HepG2 (cell line): ENCODE data around the gene RIPPLY1. TPM values are rescaled to one million over a fixed set of nuclear protein-coding genes. Genes with fewer than 3 reads are reported as not detected.

Experiments
- ATAC-seq: fragments of 200-7000 bp; cut with Tn5 transposase; 3 replicates; pipeline ENCODE4 v1.9.1; 2020; ENCODE audit warnings: mild to moderate bottlenecking, moderate library complexity
- BruUV-seq: library from RNA; stranded (reverse); fragments of 400-500 nt; replicated peaks from 2 replicates; lab custom pipeline; 2021; lab: Mats Ljungman, UMichigan
- CTCF ChIA-PET: fragments of 300-600 bp; formaldehyde crosslinking; extraction: SDS; loops from one replicate; lab custom pipeline; 2021; ENCODE audit warnings: low total read pairs, inconsistent platforms, low intra/inter-chr PET ratio; lab: Yijun Ruan, JAX
- POLR2A ChIA-PET: fragments of 350-600 bp; sonication (Branson Sonifier 250); formaldehyde crosslinking; loops from one replicate; lab custom pipeline; 2020; ENCODE audit warnings: antibody characterized with exemption, inconsistent platforms; lab: Yijun Ruan, JAX
- DNase-seq: peaks from one replicate; pipeline ENCODE4 v3.0.0-alpha.2; 2015; ENCODE audit warnings: low spot score
- FAIRE-seq: peaks from 3 replicates; lab custom pipeline; 2011; peaks lifted over from hg19 to GRCh38; lab: Jason Lieb, UNC
- H2AFZ ChIP-seq: one replicate; pipeline ENCODE4 v1.6.1; 2011; ENCODE audit warnings: low read length, inconsistent platforms
- H3K27ac ChIP-seq: fragments of 300-600 bp; 3 replicates; pipeline ENCODE4 v1.8.0; 2011; ENCODE audit warnings: mixed run types, mild to moderate bottlenecking, mixed read lengths, low read length, inconsistent platforms; ENCODE audit not compliant: insufficient read depth; ENCODE audit errors: extremely low read length
- H3K27me3 ChIP-seq, 2 experiments: fragments of 200-600 bp in 1 of 2; 2 replicates in 1 of 2; 3 replicates in 1 of 2; pipeline versions ENCODE4 v1.6.0 to v1.8.0; 2011; ENCODE audit warnings: low read length in 2 of 2, mild to moderate bottlenecking in 2 of 2, moderate library complexity in 2 of 2, inconsistent platforms in 1 of 2; ENCODE audit not compliant: insufficient read depth in 2 of 2, control insufficient read depth in 1 of 2
- H3K36me3 ChIP-seq, 2 experiments: fragments of 200-600 bp in 1 of 2; replicated peaks in 1 of 2; 2 replicates in 1 of 2; 3 replicates in 1 of 2; pipeline versions ENCODE4 v1.5.1 to v1.8.0; 2011; ENCODE audit warnings: low read length in 2 of 2, inconsistent platforms in 1 of 2; ENCODE audit not compliant: insufficient read depth in 2 of 2, control insufficient read depth in 1 of 2
- H3K4me1 ChIP-seq: 2 replicates; pipeline ENCODE4 v1.5.1; 2012; ENCODE audit warnings: low read length, inconsistent platforms; ENCODE audit not compliant: insufficient read depth
- H3K4me2 ChIP-seq: 2 replicates; pipeline ENCODE4 v1.6.0; 2011; ENCODE audit warnings: low read depth, low read length, inconsistent platforms
- H3K4me3 ChIP-seq, 3 experiments: fragments of 200-600 bp in 1 of 3; sonication (generic), shearing (Covaris generic) in 1 of 3; replicated peaks in 1 of 3; 2 replicates each; pipeline ENCODE4 v1.5.1; 2011 to 2016; ENCODE audit warnings: low read length in 3 of 3, inconsistent platforms in 2 of 3, low read depth in 2 of 3, mild to moderate bottlenecking in 2 of 3, control low read depth in 1 of 3, mixed read lengths in 1 of 3; ENCODE audit not compliant: insufficient read depth in 1 of 3
- H3K79me2 ChIP-seq: one replicate; pipeline ENCODE4 v1.6.1; 2011; ENCODE audit warnings: low read length, inconsistent platforms; ENCODE audit not compliant: insufficient read depth
- H3K9ac ChIP-seq: 2 replicates; pipeline ENCODE4 v1.6.0; 2011; ENCODE audit warnings: mild to moderate bottlenecking, low read depth, low read length, inconsistent platforms; ENCODE audit not compliant: insufficient read depth
- H3K9me3 ChIP-seq: 2 replicates; pipeline ENCODE4 v1.5.1; 2012; ENCODE audit warnings: mild to moderate bottlenecking, low read length
- H4K20me1 ChIP-seq: 2 replicates; pipeline ENCODE4 v1.6.0; 2011; ENCODE audit warnings: inconsistent platforms, mild to moderate bottlenecking, low read length, moderate library complexity; ENCODE audit not compliant: insufficient read depth
- IRX3 ChIP-seq: sonication (generic); formaldehyde crosslinking; IDR thresholded peaks from 2 replicates; pipeline ENCODE4 v1.8.1; 2023; ENCODE audit warnings: mild to moderate bottlenecking, low read depth, missing genetic modification reagents, borderline replicate concordance
- RERE ChIP-seq: IDR thresholded peaks from 2 replicates; pipeline ENCODE4 v1.6.1; 2016; ENCODE audit warnings: low read depth, missing genetic modification reagents, missing compliant biosample characterization
- SKI ChIP-seq: fragments of 450-650 bp; IDR thresholded peaks from one replicate; pipeline ENCODE4 v1.6.1; 2018; ENCODE audit warnings: mild to moderate bottlenecking; ENCODE audit not compliant: partially characterized antibody
- STAG1 ChIP-seq: sonication (generic); formaldehyde crosslinking; IDR thresholded peaks from 2 replicates; pipeline ENCODE4 v1.4.0; 2020; ENCODE audit warnings: missing genetic modification reagents
- ZNF337 ChIP-seq: sonication (generic); formaldehyde crosslinking; IDR thresholded peaks from 2 replicates; pipeline ENCODE4 v1.5.1; 2020; ENCODE audit warnings: missing genetic modification reagents, low read depth, mild to moderate bottlenecking, borderline replicate concordance
- ZNF44 ChIP-seq: sonication (generic); formaldehyde crosslinking; IDR thresholded peaks from 2 replicates; pipeline ENCODE4 v1.5.1; 2020; ENCODE audit warnings: mild to moderate bottlenecking, missing genetic modification reagents
- ZNF614 ChIP-seq: IDR thresholded peaks from 2 replicates; pipeline ENCODE4 v1.6.1; 2018; ENCODE audit warnings: missing biosample characterization, missing genetic modification reagents, inconsistent platforms, borderline replicate concordance
- ZNF83 ChIP-seq: sonication (generic); formaldehyde crosslinking; IDR thresholded peaks from 2 replicates; pipeline ENCODE4 v1.4.0; 2020; ENCODE audit warnings: missing genetic modification reagents, mild to moderate bottlenecking, borderline replicate concordance
- WGBS: methylation state at CpG from one replicate; pipeline ENCODE4 v1.1.6; 2017; ENCODE audit warnings: low lambda C conversion rate; 5-methylcytosine and 5-hydroxymethylcytosine counted together
- in situ Hi-C: cut with HindIII; loops from 2 replicates; pipeline ENCODE4 v1.10.0; 2017; ENCODE audit warnings: low pct_unique_long_range_greater_than_20kb; ENCODE audit not compliant: extremely low pct_ligation_motif_present
- intact Hi-C: fragments of 100-400 bp; cut with micrococcal nuclease; formaldehyde crosslinking; loops from one replicate; pipeline ENCODE4 v1.10.0; 2022; ENCODE audit not compliant: unreplicated experiment
- polyA plus RNA-seq, 8 experiments: library from polyadenylated mRNA; depleted of rRNA in 3 of 8; stranded (reverse) in 7 of 8; unstranded in 1 of 8; fragments of >200 nt; fragmentation: Illumina TruSeq in 4 of 8; extraction: Trizol in 4 of 8; gene quantifications; 2 replicates each; pipeline versions ENCODE4 v1.2.1 to v1.2.3, GENCODE V29; 2011 to 2016; ENCODE audit warnings: low read depth in 4 of 8, missing spikeins in 1 of 8, mixed read lengths in 1 of 8; ENCODE audit not compliant: insufficient read depth in 1 of 8
- total RNA-seq, 5 experiments: library from RNA; depleted of rRNA; stranded (reverse); fragments of >200 nt; fragmentation: Illumina TruSeq; extraction: Trizol; gene quantifications; 2 replicates each; pipeline ENCODE4 v1.2.3, GENCODE V29; 2016; ENCODE audit warnings: low read depth in 1 of 5

The RIPPLY1 gene
- total and polyA plus RNA-seq, 2 of the 13 experiments (the other 11 are each of a cell fraction or from before 2014, with no cell fraction given) = 0.41 to 0.49 TPM

- TF ChIP-seq IRX3 = no peak
- TF ChIP-seq, all 625 proteins: peak for 0
Measured at GRCh38 chrX:106891762-106892460, 11.2 kb downstream of the RIPPLY1 start (continued).

DNA sequence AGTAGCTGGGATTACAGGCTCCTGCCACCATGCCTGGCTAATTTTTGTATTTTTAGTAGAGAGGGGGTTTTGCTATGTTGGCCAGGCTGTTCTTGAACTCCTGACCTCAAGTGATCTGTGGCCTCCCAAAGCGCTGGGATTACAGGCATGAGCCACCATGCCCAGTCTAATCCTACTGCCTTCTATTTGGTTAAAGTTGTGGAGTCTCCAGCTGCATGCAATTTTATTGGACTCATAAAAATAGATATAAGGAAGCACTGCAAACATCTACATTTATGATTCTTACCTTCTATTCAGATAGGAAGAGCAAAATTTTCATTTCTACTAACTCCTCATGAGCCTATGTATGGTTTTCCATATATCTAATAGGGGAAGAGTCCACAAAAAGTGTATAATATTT is 13.7 kb downstream of the RIPPLY1 start:
- DNase-seq = no peak
- no peak for ATAC-seq

More for the DNA sequence above, 13.7 kb downstream of the RIPPLY1 start:
- no peak overlapping the region for H3K4me3 ChIP-seq
- no peaks in the 10 kb centered on the region for H3K27me3 ChIP-seq
- WGBS = 83% methylated on average over 1 of the region's 1 CpG
- H3K4me2 ChIP-seq = no peak overlapping the region
- intact Hi-C loops = no loop called here
- no peak overlapping the region for H2AFZ ChIP-seq
- H3K79me2 ChIP-seq = no peaks in the 10 kb centered on the region
- no peak for FAIRE-seq
- TF ChIP-seq ZNF83 (CRISPR knock-in tag) (no peak), ZNF44 (CRISPR knock-in tag) (no peak), ZNF614 (CRISPR knock-in tag) (no peak), ZNF337 (CRISPR knock-in tag) (no peak), RERE (CRISPR knock-in tag) (no peak), SKI (no peak), STAG1 (CRISPR knock-in tag) (no peak)
- TF ChIP-seq, all 625 proteins: peak for 0
- Histone ChIP-seq H3K9me3 (no peaks in the 10 kb centered on the region), H3K36me3 (no peaks in the 10 kb centered on the region), H3K9ac (no peak overlapping the region), H3K4me1 (peaks cover under 1% of the 10 kb centered on the region; the same call in 1 of the 2 replicates), H3K27ac (no peak overlapping the region), H4K20me1 (no peaks in the 10 kb centered on the region)
- ChIA-PET POLR2A (no interaction called here), CTCF (no interaction called here)
- BruUV-seq = no TSS peak
- in situ Hi-C loops = no loop called here
